WTC11 (cell line): ENCODE measurements around the gene TEX26.

Source experiments
- CREB1 ChIP-seq: sonication (generic); formaldehyde crosslinking; IDR thresholded peaks from 2 replicates; pipeline ENCODE4 v1.8.0; 2023; ENCODE audit warnings: mild to moderate bottlenecking, missing genetic modification reagents
- ESRRA ChIP-seq: sonication (generic); formaldehyde crosslinking; IDR thresholded peaks from 2 replicates; pipeline ENCODE4 v1.8.1; 2022; ENCODE audit warnings: mild to moderate bottlenecking, missing genetic modification reagents, borderline replicate concordance
- FOXK1 ChIP-seq: sonication (generic); formaldehyde crosslinking; IDR thresholded peaks from 2 replicates; pipeline ENCODE4 v1.8.0; 2022; ENCODE audit warnings: mild to moderate bottlenecking, moderate library complexity, missing genetic modification reagents
- HMGA2 ChIP-seq: fragments of 250-450 bp; sonication (Bioruptor Pico); IDR thresholded peaks from 2 replicates; pipeline ENCODE4 v1.4.0; 2021; ENCODE audit warnings: mild to moderate bottlenecking, moderate library complexity
- IRF2 ChIP-seq: sonication (generic); formaldehyde crosslinking; IDR thresholded peaks from 2 replicates; pipeline ENCODE4 v1.8.0; 2022; ENCODE audit warnings: low read depth, missing genetic modification reagents, borderline replicate concordance
- MXD4 ChIP-seq: fragments of 250-450 bp; sonication (Bioruptor Pico); IDR thresholded peaks from 2 replicates; pipeline ENCODE4 v1.8.0; 2021; ENCODE audit warnings: mild to moderate bottlenecking, moderate library complexity, borderline replicate concordance
- SP1 ChIP-seq: sonication (generic); formaldehyde crosslinking; conservative IDR thresholded peaks from 2 replicates; pipeline ENCODE4 v1.8.1; 2022; ENCODE audit warnings: missing genetic modification reagents
- ZNF423 ChIP-seq: fragments of 250-450 bp; sonication (Bioruptor Pico); IDR thresholded peaks from 2 replicates; pipeline ENCODE4 v2.1.2; 2022; ENCODE audit warnings: mild to moderate bottlenecking, moderate library complexity
- TF ChIP-seq, protein P1 (sequence below): sonication (generic); formaldehyde crosslinking; IDR thresholded peaks from 2 replicates; pipeline ENCODE4 v1.8.1; 2023; ENCODE audit warnings: mild to moderate bottlenecking, missing genetic modification reagents, borderline replicate concordance
- TF ChIP-seq, protein P2 (sequence below): fragments of 200-600 bp; IDR thresholded peaks from 2 replicates; pipeline ENCODE4 v1.8.0; 2022; ENCODE audit warnings: antibody characterized with exemption
- TF ChIP-seq, protein P3 (sequence below): sonication (generic); formaldehyde crosslinking; IDR thresholded peaks from 2 replicates; pipeline ENCODE4 v1.8.1; 2022; ENCODE audit warnings: low read depth, missing genetic modification reagents, borderline replicate concordance

DNA sequence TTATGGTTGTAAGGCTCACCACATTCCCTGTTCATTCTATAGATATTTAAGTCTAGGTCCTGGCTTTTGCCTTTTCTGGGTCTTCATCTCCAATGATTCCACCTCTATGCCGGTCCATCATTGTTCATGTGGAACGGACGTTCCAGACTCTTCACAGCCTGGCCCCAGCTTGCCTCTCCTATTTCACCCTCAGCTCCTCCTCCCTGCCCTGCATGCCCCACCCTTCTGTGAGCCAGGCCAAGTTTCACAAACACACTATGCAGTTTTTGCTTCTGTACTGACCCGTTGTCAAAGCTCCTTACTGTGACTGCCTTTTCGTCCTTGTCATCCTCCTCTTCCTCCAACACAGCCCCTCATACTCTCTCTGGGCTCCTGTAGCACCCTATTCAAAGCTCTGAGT lies 31.3 kb downstream of the TEX26 start:
- TF ChIP-seq, protein P1, sequence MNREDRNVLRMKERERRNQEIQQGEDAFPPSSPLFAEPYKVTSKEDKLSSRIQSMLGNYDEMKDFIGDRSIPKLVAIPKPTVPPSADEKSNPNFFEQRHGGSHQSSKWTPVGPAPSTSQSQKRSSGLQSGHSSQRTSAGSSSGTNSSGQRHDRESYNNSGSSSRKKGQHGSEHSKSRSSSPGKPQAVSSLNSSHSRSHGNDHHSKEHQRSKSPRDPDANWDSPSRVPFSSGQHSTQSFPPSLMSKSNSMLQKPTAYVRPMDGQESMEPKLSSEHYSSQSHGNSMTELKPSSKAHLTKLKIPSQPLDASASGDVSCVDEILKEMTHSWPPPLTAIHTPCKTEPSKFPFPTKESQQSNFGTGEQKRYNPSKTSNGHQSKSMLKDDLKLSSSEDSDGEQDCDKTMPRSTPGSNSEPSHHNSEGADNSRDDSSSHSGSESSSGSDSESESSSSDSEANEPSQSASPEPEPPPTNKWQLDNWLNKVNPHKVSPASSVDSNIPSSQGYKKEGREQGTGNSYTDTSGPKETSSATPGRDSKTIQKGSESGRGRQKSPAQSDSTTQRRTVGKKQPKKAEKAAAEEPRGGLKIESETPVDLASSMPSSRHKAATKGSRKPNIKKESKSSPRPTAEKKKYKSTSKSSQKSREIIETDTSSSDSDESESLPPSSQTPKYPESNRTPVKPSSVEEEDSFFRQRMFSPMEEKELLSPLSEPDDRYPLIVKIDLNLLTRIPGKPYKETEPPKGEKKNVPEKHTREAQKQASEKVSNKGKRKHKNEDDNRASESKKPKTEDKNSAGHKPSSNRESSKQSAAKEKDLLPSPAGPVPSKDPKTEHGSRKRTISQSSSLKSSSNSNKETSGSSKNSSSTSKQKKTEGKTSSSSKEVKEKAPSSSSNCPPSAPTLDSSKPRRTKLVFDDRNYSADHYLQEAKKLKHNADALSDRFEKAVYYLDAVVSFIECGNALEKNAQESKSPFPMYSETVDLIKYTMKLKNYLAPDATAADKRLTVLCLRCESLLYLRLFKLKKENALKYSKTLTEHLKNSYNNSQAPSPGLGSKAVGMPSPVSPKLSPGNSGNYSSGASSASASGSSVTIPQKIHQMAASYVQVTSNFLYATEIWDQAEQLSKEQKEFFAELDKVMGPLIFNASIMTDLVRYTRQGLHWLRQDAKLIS, result no peak
- TF ChIP-seq, protein P2, sequence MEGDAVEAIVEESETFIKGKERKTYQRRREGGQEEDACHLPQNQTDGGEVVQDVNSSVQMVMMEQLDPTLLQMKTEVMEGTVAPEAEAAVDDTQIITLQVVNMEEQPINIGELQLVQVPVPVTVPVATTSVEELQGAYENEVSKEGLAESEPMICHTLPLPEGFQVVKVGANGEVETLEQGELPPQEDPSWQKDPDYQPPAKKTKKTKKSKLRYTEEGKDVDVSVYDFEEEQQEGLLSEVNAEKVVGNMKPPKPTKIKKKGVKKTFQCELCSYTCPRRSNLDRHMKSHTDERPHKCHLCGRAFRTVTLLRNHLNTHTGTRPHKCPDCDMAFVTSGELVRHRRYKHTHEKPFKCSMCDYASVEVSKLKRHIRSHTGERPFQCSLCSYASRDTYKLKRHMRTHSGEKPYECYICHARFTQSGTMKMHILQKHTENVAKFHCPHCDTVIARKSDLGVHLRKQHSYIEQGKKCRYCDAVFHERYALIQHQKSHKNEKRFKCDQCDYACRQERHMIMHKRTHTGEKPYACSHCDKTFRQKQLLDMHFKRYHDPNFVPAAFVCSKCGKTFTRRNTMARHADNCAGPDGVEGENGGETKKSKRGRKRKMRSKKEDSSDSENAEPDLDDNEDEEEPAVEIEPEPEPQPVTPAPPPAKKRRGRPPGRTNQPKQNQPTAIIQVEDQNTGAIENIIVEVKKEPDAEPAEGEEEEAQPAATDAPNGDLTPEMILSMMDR, result no peak
- no peak for TF ChIP-seq ESRRA (CRISPR knock-in tag)
- no peak for TF ChIP-seq HMGA2 (CRISPR knock-in tag)
- TF ChIP-seq, protein P3, sequence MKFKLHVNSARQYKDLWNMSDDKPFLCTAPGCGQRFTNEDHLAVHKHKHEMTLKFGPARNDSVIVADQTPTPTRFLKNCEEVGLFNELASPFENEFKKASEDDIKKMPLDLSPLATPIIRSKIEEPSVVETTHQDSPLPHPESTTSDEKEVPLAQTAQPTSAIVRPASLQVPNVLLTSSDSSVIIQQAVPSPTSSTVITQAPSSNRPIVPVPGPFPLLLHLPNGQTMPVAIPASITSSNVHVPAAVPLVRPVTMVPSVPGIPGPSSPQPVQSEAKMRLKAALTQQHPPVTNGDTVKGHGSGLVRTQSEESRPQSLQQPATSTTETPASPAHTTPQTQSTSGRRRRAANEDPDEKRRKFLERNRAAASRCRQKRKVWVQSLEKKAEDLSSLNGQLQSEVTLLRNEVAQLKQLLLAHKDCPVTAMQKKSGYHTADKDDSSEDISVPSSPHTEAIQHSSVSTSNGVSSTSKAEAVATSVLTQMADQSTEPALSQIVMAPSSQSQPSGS, result no peak
- TF ChIP-seq SP1 (CRISPR knock-in tag), result no peak
- no peak for TF ChIP-seq MXD4 (CRISPR knock-in tag)
- TF ChIP-seq IRF2, result no peak
- no peak for TF ChIP-seq ZNF423
- TF ChIP-seq FOXK1, result no peak
- no peak for TF ChIP-seq CREB1 (CRISPR knock-in tag)
